Esophagus squamous epithelium (tissue), 5 donors: ENCODE measurements around the gene THRAP3. TPM values are rescaled to one million over a fixed set of nuclear protein-coding genes. Genes with fewer than 3 reads are reported as not detected.
"Not testable (repeated sequence)": the region's sequence is repeated elsewhere in the genome, so short reads cannot be mapped to it uniquely, and the experiment has no call there.

Experiments used
- DNase-seq: peaks from one replicate; lab custom pipeline; 2025; lab: John Stamatoyannopoulos, UW
- H3K27ac ChIP-seq, 4 donors: fragments of 200-600 bp; sonication (generic); one replicate each; pipeline ENCODE4 v1.5.1; 2016 to 2019; ENCODE audit warnings: mild to moderate bottlenecking in 1 of 4
- H3K27me3 ChIP-seq, 4 donors: fragments of 200-600 bp; sonication (generic); 1 replicate in 3 of 4; 2 replicates in 1 of 4; pipeline versions ENCODE4 v1.5.1 to v1.6.0; 2017 to 2021; ENCODE audit warnings: antibody characterized with exemption in 1 of 4
- H3K36me3 ChIP-seq, 3 donors: fragments of 200-600 bp; sonication (generic); one replicate each; pipeline ENCODE4 v1.5.1; 2016 to 2019
- H3K4me1 ChIP-seq, 3 donors: fragments of 200-600 bp; sonication (generic); one replicate each; pipeline ENCODE4 v1.5.1; 2017 to 2019
- H3K4me3 ChIP-seq, 4 donors: fragments of 200-600 bp; sonication (generic); 1 replicate in 3 of 4; 2 replicates in 1 of 4; pipeline ENCODE4 v1.5.1; 2016 to 2019; ENCODE audit warnings: mild to moderate bottlenecking in 2 of 4, moderate library complexity in 1 of 4
- H3K9me3 ChIP-seq, 3 donors: fragments of 200-600 bp; sonication (generic); one replicate each; pipeline ENCODE4 v1.5.1; 2016 to 2019
- CTCF ChIP-seq, 6 experiments: fragments of 450-650 bp in 4 of 6; fragments of 200-600 bp in 2 of 6; sonication (generic) in 2 of 6; IDR thresholded peaks; one replicate each; pipeline ENCODE4 v1.5.1; 2016 to 2019; ENCODE audit warnings: antibody characterized with exemption in 6 of 6, mild to moderate bottlenecking in 4 of 6, moderate library complexity in 4 of 6
- POLR2A ChIP-seq, 4 donors: fragments of 450-650 bp; IDR thresholded peaks; one replicate each; pipeline ENCODE4 v1.6.1; 2017; ENCODE audit warnings: antibody characterized with exemption in 4 of 4, mild to moderate bottlenecking in 4 of 4, moderate library complexity in 3 of 4
- WGBS, 2 donors: methylation state at CpG; one replicate each; pipeline ENCODE4 v1.1.5; 2018; 5-methylcytosine and 5-hydroxymethylcytosine counted together
- intact Hi-C: fragments of 100-400 bp; cut with DNase I; formaldehyde crosslinking; loops from one replicate; pipeline ENCODE4 v1.15.0; 2022
- total RNA-seq, 4 donors: library from RNA; depleted of rRNA; stranded (reverse); fragments of >200 nt; gene quantifications; one replicate each; pipeline ENCODE4 v1.1.0, GENCODE V29; 2016
- donor health status: DM: yes; HTN: yes; CAD: no.

Gene THRAP3
- total RNA-seq, 4 donors from 2014 or later: 56.5 to 83.5 (median 73.6) TPM

GRCh38 chr1:36238433-36238832 lies 14.2 kb downstream of the THRAP3 start:
- intact Hi-C loops: no loop called here
- WGBS, 2 donors: 61 to 70% methylated on average over 2 of the region's 2 CpGs
- H3K4me1 ChIP-seq: peaks cover 4 to 80% (median 11%) of the 10 kb centered on the region in 3 donors
- H3K27ac ChIP-seq: no peak overlapping the region
- TF ChIP-seq POLR2A (IDR thresholded peaks at IDR 0.05): no peak
- TF ChIP-seq CTCF (IDR thresholded peaks at IDR 0.05): no peak
- H3K27me3 ChIP-seq: no peaks in the 10 kb centered on the region
- H3K9me3 ChIP-seq: no peaks in the 10 kb centered on the region
- no peak for DNase-seq
- no peak overlapping the region for H3K4me3 ChIP-seq
- peaks cover 0 to 57% (median 6%) of the 10 kb centered on the region in 3 donors for H3K36me3 ChIP-seq

- peaks cover 0 to 53% (median 6%) of the 10 kb centered on the region in 3 donors for H3K36me3 ChIP-seq
- TF ChIP-seq POLR2A (IDR thresholded peaks at IDR 0.05): no peak
- peaks cover 4 to 76% (median 11%) of the 10 kb centered on the region in 3 donors for H3K4me1 ChIP-seq
- WGBS, 2 donors: 54 to 57% methylated on average over 4 of the region's 4 CpGs
- DNase-seq: no peak
- intact Hi-C loops: no loop called here
- H3K27ac ChIP-seq: peak overlapping the region in 1 of 4 donors; percentile 41
- no peaks in the 10 kb centered on the region for H3K9me3 ChIP-seq
- no peak overlapping the region for H3K4me3 ChIP-seq
- H3K27me3 ChIP-seq: no peaks in the 10 kb centered on the region
Measured at GRCh38 chr1:36239941-36240637, 15.8 kb downstream of the THRAP3 start.

GRCh38 chr1:36247538-36247937 lies 23.3 kb downstream of the THRAP3 start:
- peaks cover 0 to 22% (median 0%) of the 10 kb centered on the region in 3 donors for H3K36me3 ChIP-seq
- H3K9me3 ChIP-seq: no peaks in the 10 kb centered on the region
- DNase-seq: no peak
- H3K27me3 ChIP-seq: no peaks in the 10 kb centered on the region
- WGBS, 2 donors: 78 to 88% methylated on average over 2 to 3 of the region's 3 CpGs
- peaks cover 7 to 77% (median 30%) of the 10 kb centered on the region in 3 donors for H3K4me1 ChIP-seq
- intact Hi-C loops: no loop called here
- no peak overlapping the region for H3K4me3 ChIP-seq
- peak overlapping the region; percentile 55 to 75 (median 69) for H3K27ac ChIP-seq
- TF ChIP-seq CTCF (IDR thresholded peaks at IDR 0.05) (no peak), POLR2A (IDR thresholded peaks at IDR 0.05) (no peak)

- 33 to 47% methylated on average over 4 of the region's 4 CpGs for WGBS, 2 donors
- intact Hi-C loops: no loop called here
- no peak for DNase-seq
- H3K36me3 ChIP-seq: peaks cover 0 to 18% (median 0%) of the 10 kb centered on the region in 3 donors
- peaks cover 7 to 81% (median 30%) of the 10 kb centered on the region in 3 donors for H3K4me1 ChIP-seq
- no peaks in the 10 kb centered on the region for H3K9me3 ChIP-seq
- H3K4me3 ChIP-seq: no peak overlapping the region
- TF ChIP-seq CTCF (IDR thresholded peaks at IDR 0.05) (no peak), POLR2A (IDR thresholded peaks at IDR 0.05) (no peak)
- peak overlapping the region; percentile 55 to 75 (median 69) for H3K27ac ChIP-seq
- H3K27me3 ChIP-seq: no peaks in the 10 kb centered on the region
Measured at GRCh38 chr1:36248250-36248894, 24.1 kb downstream of the THRAP3 start.

GRCh38 chr1:36251794-36252481 lies 27.7 kb downstream of the THRAP3 start:
- H3K27ac ChIP-seq: peak overlapping the region in 1 of 4 donors; percentile 17
- peaks cover 0 to 17% (median 0%) of the 10 kb centered on the region in 3 donors for H3K36me3 ChIP-seq
- H3K9me3 ChIP-seq: no peaks in the 10 kb centered on the region
- H3K4me1 ChIP-seq: peaks cover 7 to 87% (median 45%) of the 10 kb centered on the region in 3 donors
- H3K27me3 ChIP-seq: no peaks in the 10 kb centered on the region
- TF ChIP-seq POLR2A (IDR thresholded peaks at IDR 0.05) (no peak), CTCF (IDR thresholded peaks at IDR 0.05) (no peak)
- no peak overlapping the region for H3K4me3 ChIP-seq
- intact Hi-C loops: no loop called here
- WGBS, 2 donors: 75 to 80% methylated on average over 8 to 9 of the region's 9 CpGs
- DNase-seq: no peak

GRCh38 chr1:36252482-36252824 lies 28.2 kb downstream of the THRAP3 start:
- Histone ChIP-seq H3K36me3 (peaks cover 0 to 19% (median 0%) of the 10 kb centered on the region in 3 donors), H3K4me1 (peaks cover 7 to 88% (median 45%) of the 10 kb centered on the region in 3 donors), H3K27ac (peak overlapping the region in 1 of 4 donors; percentile 17)
- H3K27me3 ChIP-seq, H3K4me3 ChIP-seq, intact Hi-C loops, H3K9me3 ChIP-seq, DNase-seq: not testable (repeated sequence)
- WGBS, 2 donors: 83 to 86% methylated on average over 6 of the region's 6 CpGs
